Measurements from ENCODE around the gene GATA5.

- TF ChIP-seq POLR2A (IDR thresholded peaks at IDR 0.05), result no peak
- no peak for TF ChIP-seq POLR2AphosphoS5 (IDR thresholded peaks at IDR 0.05)
- no peak for TF ChIP-seq CTCF (IDR thresholded peaks at IDR 0.05)
- TF ChIP-seq EP300 (IDR thresholded peaks at IDR 0.05), result no peak
These were observed 47.1 kb upstream of the GATA5 start for GRCh38 chr20:62522748-62523396.

Measured in suprapubic skin (tissue), 4 donors.